SK-N-SH (cell line): ENCODE data around the gene JMJD7. TPM values are rescaled to one million over a fixed set of nuclear protein-coding genes. Genes with fewer than 3 reads are reported as not detected.

Experiments used
- CTCF ChIA-PET: fragments of 300-600, 350-600 bp; formaldehyde crosslinking; extraction: SDS; loops from one replicate; lab custom pipeline; 2021; lab: Yijun Ruan, JAX
- POLR2A ChIA-PET: fragments of 350-600 bp; sonication (Branson Sonifier 250); formaldehyde crosslinking; extraction: SDS; loops from one replicate; lab custom pipeline; 2020; ENCODE audit warnings: antibody characterized with exemption, inconsistent platforms; lab: Yijun Ruan, JAX
- DNase-seq: peaks from one replicate; pipeline ENCODE4 v3.0.0; 2012
- H2AFZ ChIP-seq: fragments of 200-600 bp; sonication (generic); 2 replicates; pipeline ENCODE4 v1.8.1; 2016; ENCODE audit warnings: antibody characterized with exemption, mild to moderate bottlenecking, low read depth
- H3F3A ChIP-seq: fragments of 200-600 bp; sonication (generic); replicated peaks from 2 replicates; pipeline ENCODE3; 2016; ENCODE audit warnings: antibody characterized with exemption, mild to moderate bottlenecking; ENCODE audit not compliant: insufficient read depth
- H3K27ac ChIP-seq, 2 experiments: fragments of 200-500 bp in 1 of 2; fragments of 200-600 bp in 1 of 2; sonication (Bioruptor generic) in 1 of 2; sonication (generic), shearing (Covaris generic) in 1 of 2; 2 replicates each; pipeline versions ENCODE4 v1.5.1 to v1.6.1; 2014 to 2016; ENCODE audit warnings: low read depth in 2 of 2, inconsistent platforms in 1 of 2, low read length in 1 of 2, mild to moderate bottlenecking in 1 of 2, mixed read lengths in 1 of 2
- H3K27me3 ChIP-seq: fragments of 200-600 bp; sonication (generic), shearing (Covaris generic); 2 replicates; pipeline ENCODE4 v1.6.1; 2016; ENCODE audit warnings: mixed run types; ENCODE audit not compliant: insufficient read depth
- H3K36me3 ChIP-seq, 2 experiments: fragments of 200-500 bp in 1 of 2; fragments of 200-600 bp in 1 of 2; sonication (Bioruptor generic) in 1 of 2; sonication (generic) in 1 of 2; replicated peaks in 1 of 2; 2 replicates each; pipeline versions ENCODE3 to v1.5.1; 2014 to 2016; ENCODE audit warnings: low read length in 1 of 2, mild to moderate bottlenecking in 1 of 2; ENCODE audit not compliant: insufficient read depth in 2 of 2, control insufficient read depth in 1 of 2
- H3K4me1 ChIP-seq, 2 experiments: fragments of 200-500 bp in 1 of 2; fragments of 200-600 bp in 1 of 2; sonication (Bioruptor generic) in 1 of 2; sonication (generic), shearing (Covaris generic) in 1 of 2; 2 replicates each; pipeline versions ENCODE4 v1.5.1 to v1.6.1; 2014 to 2016; ENCODE audit warnings: low read depth in 1 of 2, low read length in 1 of 2, mixed run types in 1 of 2; ENCODE audit not compliant: insufficient read depth in 2 of 2, control insufficient read depth in 1 of 2
- H3K4me2 ChIP-seq: fragments of 200-600 bp; sonication (generic), shearing (Covaris generic); 2 replicates; pipeline ENCODE4 v1.6.1; 2017; ENCODE audit warnings: mixed run types
- H3K4me3 ChIP-seq, 2 experiments: fragments of 200-500 bp in 1 of 2; fragments of 200-600 bp in 1 of 2; sonication (Bioruptor generic) in 1 of 2; sonication (generic), shearing (Covaris generic) in 1 of 2; 2 replicates each; pipeline versions ENCODE4 v1.5.1 to v1.8.1; 2014 to 2016; ENCODE audit warnings: low read depth in 2 of 2, inconsistent platforms in 1 of 2, low read length in 1 of 2, mild to moderate bottlenecking in 1 of 2, mixed read lengths in 1 of 2, moderate library complexity in 1 of 2
- H3K79me2 ChIP-seq: fragments of 200-600 bp; sonication (generic); 2 replicates; pipeline ENCODE4 v1.8.1; 2017; ENCODE audit warnings: mild to moderate bottlenecking; ENCODE audit not compliant: insufficient read depth
- H3K9ac ChIP-seq: fragments of 200-600 bp; sonication (generic); 2 replicates; pipeline ENCODE4 v1.6.1; 2017; ENCODE audit warnings: mixed run types
- H3K9me2 ChIP-seq: fragments of 200-600 bp; sonication (generic); 2 replicates; pipeline ENCODE4 v1.6.1; 2017; ENCODE audit warnings: mixed run types
- H3K9me3 ChIP-seq: fragments of 200-600 bp; sonication (generic); 2 replicates; pipeline ENCODE4 v1.6.1; 2017; ENCODE audit warnings: mixed run types, mild to moderate bottlenecking, moderate library complexity
- H4K20me1 ChIP-seq: fragments of 200-600 bp; sonication (generic); 2 replicates; pipeline ENCODE4 v1.6.1; 2017; ENCODE audit warnings: mild to moderate bottlenecking, mixed run types; ENCODE audit not compliant: insufficient read depth
- CHD2 ChIP-seq: fragments of 150-350 bp; IDR thresholded peaks from 2 replicates; pipeline ENCODE4 v1.6.1; 2018; ENCODE audit warnings: low read length; ENCODE audit not compliant: partially characterized antibody
- EP300 ChIP-seq, 2 experiments: IDR thresholded peaks; 2 replicates each; pipeline versions ENCODE4 v1.4.0 to v1.6.1; 2012; ENCODE audit warnings: borderline replicate concordance in 1 of 2, low read depth in 1 of 2, low read length in 1 of 2
- FOSL2 ChIP-seq: IDR thresholded peaks from 2 replicates; pipeline ENCODE4 v1.4.0; 2012; ENCODE audit warnings: low read depth, mild to moderate bottlenecking, moderate library complexity, borderline replicate concordance
- GATA2 ChIP-seq: sonication (generic); formaldehyde crosslinking; IDR thresholded peaks from 2 replicates; pipeline ENCODE4 v1.5.0; 2020; ENCODE audit warnings: mild to moderate bottlenecking, missing genetic modification reagents
- JUND ChIP-seq: IDR thresholded peaks from 2 replicates; pipeline ENCODE4 v1.4.0; 2012
- MEF2A ChIP-seq: IDR thresholded peaks from 2 replicates; pipeline ENCODE4 v1.4.0; 2012; ENCODE audit warnings: low read depth, borderline replicate concordance
- MXI1 ChIP-seq: IDR thresholded peaks from 2 replicates; pipeline ENCODE4 v1.6.1; 2012; ENCODE audit warnings: mild to moderate bottlenecking, low read depth, low read length, improper control_type of control experiment
- POLR2AphosphoS5 ChIP-seq: IDR thresholded peaks from 2 replicates; pipeline ENCODE4 v1.6.1; 2012; ENCODE audit warnings: low read depth, low read length
- RCOR1 ChIP-seq: fragments of 150-350 bp; IDR thresholded peaks from 2 replicates; pipeline ENCODE4 v1.6.1; 2017; ENCODE audit warnings: antibody characterized with exemption, low read length
- RFX5 ChIP-seq: IDR thresholded peaks from 2 replicates; pipeline ENCODE4 v1.6.1; 2012; ENCODE audit warnings: mild to moderate bottlenecking, improper control_type of control experiment, low read length
- SIN3A ChIP-seq: IDR thresholded peaks from 2 replicates; pipeline ENCODE4 v1.6.1; 2012; ENCODE audit warnings: low read depth, mild to moderate bottlenecking, low read length, moderate library complexity, borderline replicate concordance
- SMC3 ChIP-seq: IDR thresholded peaks from 2 replicates; pipeline ENCODE4 v1.6.1; 2012; ENCODE audit warnings: low read depth, low read length, improper control_type of control experiment
- TEAD4 ChIP-seq: IDR thresholded peaks from 2 replicates; pipeline ENCODE4 v1.4.0; 2012; ENCODE audit warnings: mild to moderate bottlenecking, borderline replicate concordance; ENCODE audit not compliant: insufficient read depth
- WGBS: methylation state at CpG from one replicate; pipeline ENCODE4 v1.1.6; 2017; ENCODE audit warnings: low lambda C conversion rate; 5-methylcytosine and 5-hydroxymethylcytosine counted together
- polyA plus RNA-seq, 3 experiments: library from polyadenylated mRNA; depleted of rRNA; stranded (reverse); fragments of >200 nt; gene quantifications; 2 replicates each; pipeline ENCODE4 v1.2.3, GENCODE V29; 2012
- TF ChIP-seq, protein P1 (sequence below): IDR thresholded peaks from 2 replicates; pipeline ENCODE4 v1.6.1; 2012; ENCODE audit warnings: mild to moderate bottlenecking, low read depth, low read length, moderate library complexity
- TF ChIP-seq, protein P2 (sequence below): fragments of 150-350 bp; IDR thresholded peaks from 2 replicates; pipeline ENCODE4 v1.6.1; 2017; ENCODE audit warnings: antibody characterized with exemption, low read length, low read depth, borderline replicate concordance
- TF ChIP-seq, protein P3 (sequence below): IDR thresholded peaks from 2 replicates; pipeline ENCODE4; 2012
- TF ChIP-seq, protein P4 (sequence below): IDR thresholded peaks from 2 replicates; pipeline ENCODE4 v1.4.0; 2012; ENCODE audit warnings: low read depth, borderline replicate concordance
- TF ChIP-seq, protein P5 (sequence below): IDR thresholded peaks from 2 replicates; pipeline ENCODE4 v1.4.0; 2012; ENCODE audit warnings: low read depth

Gene JMJD7
- polyA plus RNA-seq, 1 of the 3 experiments (the other 2 are of a cell fraction), result 6.5 TPM

DNA sequence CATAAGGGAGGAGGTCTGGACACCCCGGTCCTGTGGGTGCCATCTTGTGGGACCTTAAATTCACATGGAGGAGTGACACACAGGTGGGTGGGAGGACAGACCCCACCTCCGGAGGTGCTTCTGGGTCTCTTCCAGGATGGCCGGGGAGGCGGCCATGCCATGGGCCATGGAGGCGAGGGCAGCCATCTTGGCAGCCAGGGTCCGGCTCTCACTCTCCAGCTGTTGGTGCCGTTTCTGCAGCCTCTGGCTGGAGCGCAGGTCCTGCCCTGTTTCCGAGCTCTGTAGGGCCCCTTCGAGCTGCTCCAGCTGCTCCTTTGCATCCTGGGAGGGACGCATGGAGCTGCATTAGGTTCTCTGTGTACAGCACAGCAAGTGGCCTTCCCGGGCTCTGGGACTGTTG, 46.8 kb downstream of the JMJD7 start (continued):
- TF ChIP-seq, protein P1, sequence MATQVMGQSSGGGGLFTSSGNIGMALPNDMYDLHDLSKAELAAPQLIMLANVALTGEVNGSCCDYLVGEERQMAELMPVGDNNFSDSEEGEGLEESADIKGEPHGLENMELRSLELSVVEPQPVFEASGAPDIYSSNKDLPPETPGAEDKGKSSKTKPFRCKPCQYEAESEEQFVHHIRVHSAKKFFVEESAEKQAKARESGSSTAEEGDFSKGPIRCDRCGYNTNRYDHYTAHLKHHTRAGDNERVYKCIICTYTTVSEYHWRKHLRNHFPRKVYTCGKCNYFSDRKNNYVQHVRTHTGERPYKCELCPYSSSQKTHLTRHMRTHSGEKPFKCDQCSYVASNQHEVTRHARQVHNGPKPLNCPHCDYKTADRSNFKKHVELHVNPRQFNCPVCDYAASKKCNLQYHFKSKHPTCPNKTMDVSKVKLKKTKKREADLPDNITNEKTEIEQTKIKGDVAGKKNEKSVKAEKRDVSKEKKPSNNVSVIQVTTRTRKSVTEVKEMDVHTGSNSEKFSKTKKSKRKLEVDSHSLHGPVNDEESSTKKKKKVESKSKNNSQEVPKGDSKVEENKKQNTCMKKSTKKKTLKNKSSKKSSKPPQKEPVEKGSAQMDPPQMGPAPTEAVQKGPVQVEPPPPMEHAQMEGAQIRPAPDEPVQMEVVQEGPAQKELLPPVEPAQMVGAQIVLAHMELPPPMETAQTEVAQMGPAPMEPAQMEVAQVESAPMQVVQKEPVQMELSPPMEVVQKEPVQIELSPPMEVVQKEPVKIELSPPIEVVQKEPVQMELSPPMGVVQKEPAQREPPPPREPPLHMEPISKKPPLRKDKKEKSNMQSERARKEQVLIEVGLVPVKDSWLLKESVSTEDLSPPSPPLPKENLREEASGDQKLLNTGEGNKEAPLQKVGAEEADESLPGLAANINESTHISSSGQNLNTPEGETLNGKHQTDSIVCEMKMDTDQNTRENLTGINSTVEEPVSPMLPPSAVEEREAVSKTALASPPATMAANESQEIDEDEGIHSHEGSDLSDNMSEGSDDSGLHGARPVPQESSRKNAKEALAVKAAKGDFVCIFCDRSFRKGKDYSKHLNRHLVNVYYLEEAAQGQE, result no peak
- TF ChIP-seq MXI1 (no peak), JUND (no peak), FOSL2 (no peak)

DNA sequence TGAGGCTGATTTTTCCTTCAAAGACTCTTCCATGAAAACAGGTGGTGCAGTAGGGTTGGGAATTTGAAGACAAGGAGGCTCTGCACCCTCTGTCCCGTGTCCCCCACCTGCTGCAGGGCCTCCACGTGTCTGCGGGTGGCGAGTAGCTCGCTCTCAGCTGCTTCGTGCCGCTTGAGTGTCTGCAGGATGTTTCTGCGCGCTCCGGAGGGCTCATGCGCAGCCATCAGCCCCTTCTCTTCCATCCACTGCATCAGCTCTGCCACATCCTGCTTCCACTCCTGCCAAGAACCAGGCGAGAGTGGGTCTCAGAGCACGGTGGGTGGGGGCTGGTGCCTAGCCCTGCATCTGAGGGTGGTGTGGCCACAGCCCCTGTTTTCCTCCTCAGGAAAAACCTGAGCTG, 48.1 kb downstream of the JMJD7 start:
- Histone ChIP-seq H3K4me3 (no peak overlapping the region), H3K9me2 (no peaks in the 10 kb centered on the region), H3F3A (no peaks in the 10 kb centered on the region), H3K4me2 (no peak overlapping the region), H3K9me3 (no peaks in the 10 kb centered on the region), H3K27me3 (no peaks in the 10 kb centered on the region), H3K9ac (no peak overlapping the region), H4K20me1 (no peaks in the 10 kb centered on the region)
- ChIA-PET CTCF (interaction anchor here (1.7 kb wide), 1 partner anchor 16 kb away, joined by 6 read pairs; no protein-coding TSS in a partner anchor), POLR2A (interaction anchor here (0.8 to 1.6 kb wide), 2 partner anchors 10 to 14 kb away, joined by 3 to 4 read pairs; no protein-coding TSS in a partner anchor)
- DNase-seq, result no peak
- no peak for TF ChIP-seq MEF2A
- TF ChIP-seq TEAD4, result no peak
- no peak for TF ChIP-seq GATA2 (CRISPR knock-in tag)
- TF ChIP-seq, protein P2, sequence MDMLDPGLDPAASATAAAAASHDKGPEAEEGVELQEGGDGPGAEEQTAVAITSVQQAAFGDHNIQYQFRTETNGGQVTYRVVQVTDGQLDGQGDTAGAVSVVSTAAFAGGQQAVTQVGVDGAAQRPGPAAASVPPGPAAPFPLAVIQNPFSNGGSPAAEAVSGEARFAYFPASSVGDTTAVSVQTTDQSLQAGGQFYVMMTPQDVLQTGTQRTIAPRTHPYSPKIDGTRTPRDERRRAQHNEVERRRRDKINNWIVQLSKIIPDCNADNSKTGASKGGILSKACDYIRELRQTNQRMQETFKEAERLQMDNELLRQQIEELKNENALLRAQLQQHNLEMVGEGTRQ, result no peak
- no peak for TF ChIP-seq POLR2AphosphoS5
- no peak for TF ChIP-seq SMC3
- TF ChIP-seq, all 33 proteins: peak for 0
- Histone ChIP-seq H3K36me3 (no peaks in the 10 kb centered on the region), H3K27ac (no peak overlapping the region; a peak in 1 of 4 replicates), H3K79me2 (no peaks in the 10 kb centered on the region), H2AFZ (no peak overlapping the region), H3K4me1 (peaks cover 0 to 25% of the 10 kb centered on the region in 2 experiments; a peak in 1 of 4 replicates)
- WGBS, result 30% methylated on average over 3 of the region's 13 CpGs

DNA sequence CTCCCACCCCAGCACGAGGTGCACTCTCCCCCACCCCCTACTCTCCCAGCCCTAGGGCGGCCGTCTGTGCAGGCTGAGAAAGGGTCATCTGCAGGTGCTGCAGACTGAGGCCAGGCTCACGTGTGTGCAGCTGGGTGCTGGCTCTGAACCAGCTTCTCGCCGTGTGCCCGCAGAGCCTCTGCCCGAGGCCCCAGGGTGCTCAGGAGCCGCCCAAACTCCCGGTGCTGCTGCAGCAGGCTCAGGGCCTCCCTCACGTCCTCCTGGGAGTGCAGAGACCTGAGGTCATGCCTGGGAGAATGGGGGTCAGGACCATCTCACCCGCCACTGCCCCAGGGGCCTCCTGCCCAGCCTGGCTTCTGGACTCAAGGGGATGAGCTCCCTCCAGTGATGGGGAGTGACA, 48.8 kb downstream of the JMJD7 start:
- H3K9me3 ChIP-seq, result no peaks in the 10 kb centered on the region
- ChIA-PET POLR2A (interaction anchor here (0.8 to 1.6 kb wide), 2 partner anchors 9 to 14 kb away, joined by 3 to 4 read pairs; no protein-coding TSS in a partner anchor), CTCF (interaction anchor here (1.7 kb wide), 1 partner anchor 16 kb away, joined by 6 read pairs; no protein-coding TSS in a partner anchor)
- H3K27ac ChIP-seq, result no peak overlapping the region; a peak in 1 of 4 replicates
- no peak overlapping the region for H3K4me2 ChIP-seq
- 40% methylated on average over 3 of the region's 12 CpGs for WGBS
- H4K20me1 ChIP-seq, result no peaks in the 10 kb centered on the region
- no peaks in the 10 kb centered on the region for H3K36me3 ChIP-seq
- no peak overlapping the region for H2AFZ ChIP-seq
- H3K9me2 ChIP-seq, result no peaks in the 10 kb centered on the region
- H3K9ac ChIP-seq, result no peak overlapping the region
- no peaks in the 10 kb centered on the region for H3F3A ChIP-seq
- H3K4me1 ChIP-seq, result peaks cover 0 to 25% of the 10 kb centered on the region in 2 experiments; a peak in 1 of 4 replicates
- no peaks in the 10 kb centered on the region for H3K27me3 ChIP-seq
- DNase-seq, result peak; percentile 60
- H3K79me2 ChIP-seq, result no peaks in the 10 kb centered on the region
- H3K4me3 ChIP-seq, result no peak overlapping the region
- TF ChIP-seq MEF2A (no peak), EP300 (IDR thresholded peaks at IDR 0.05; ENCODE audit: borderline replicate concordance in 1 of 2, low read depth in 1 of 2, low read length in 1 of 2) (no peak), CHD2 (no peak), SMC3 (no peak), SIN3A (no peak), RFX5 (no peak), RCOR1 (no peak)
- TF ChIP-seq, protein P3, sequence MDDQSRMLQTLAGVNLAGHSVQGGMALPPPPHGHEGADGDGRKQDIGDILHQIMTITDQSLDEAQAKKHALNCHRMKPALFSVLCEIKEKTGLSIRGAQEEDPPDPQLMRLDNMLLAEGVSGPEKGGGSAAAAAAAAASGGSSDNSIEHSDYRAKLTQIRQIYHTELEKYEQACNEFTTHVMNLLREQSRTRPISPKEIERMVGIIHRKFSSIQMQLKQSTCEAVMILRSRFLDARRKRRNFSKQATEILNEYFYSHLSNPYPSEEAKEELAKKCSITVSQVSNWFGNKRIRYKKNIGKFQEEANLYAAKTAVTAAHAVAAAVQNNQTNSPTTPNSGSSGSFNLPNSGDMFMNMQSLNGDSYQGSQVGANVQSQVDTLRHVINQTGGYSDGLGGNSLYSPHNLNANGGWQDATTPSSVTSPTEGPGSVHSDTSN, result no peak
- TF ChIP-seq, protein P4, sequence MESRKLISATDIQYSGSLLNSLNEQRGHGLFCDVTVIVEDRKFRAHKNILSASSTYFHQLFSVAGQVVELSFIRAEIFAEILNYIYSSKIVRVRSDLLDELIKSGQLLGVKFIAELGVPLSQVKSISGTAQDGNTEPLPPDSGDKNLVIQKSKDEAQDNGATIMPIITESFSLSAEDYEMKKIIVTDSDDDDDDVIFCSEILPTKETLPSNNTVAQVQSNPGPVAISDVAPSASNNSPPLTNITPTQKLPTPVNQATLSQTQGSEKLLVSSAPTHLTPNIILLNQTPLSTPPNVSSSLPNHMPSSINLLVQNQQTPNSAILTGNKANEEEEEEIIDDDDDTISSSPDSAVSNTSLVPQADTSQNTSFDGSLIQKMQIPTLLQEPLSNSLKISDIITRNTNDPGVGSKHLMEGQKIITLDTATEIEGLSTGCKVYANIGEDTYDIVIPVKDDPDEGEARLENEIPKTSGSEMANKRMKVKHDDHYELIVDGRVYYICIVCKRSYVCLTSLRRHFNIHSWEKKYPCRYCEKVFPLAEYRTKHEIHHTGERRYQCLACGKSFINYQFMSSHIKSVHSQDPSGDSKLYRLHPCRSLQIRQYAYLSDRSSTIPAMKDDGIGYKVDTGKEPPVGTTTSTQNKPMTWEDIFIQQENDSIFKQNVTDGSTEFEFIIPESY, result no peak
- TF ChIP-seq, protein P5, sequence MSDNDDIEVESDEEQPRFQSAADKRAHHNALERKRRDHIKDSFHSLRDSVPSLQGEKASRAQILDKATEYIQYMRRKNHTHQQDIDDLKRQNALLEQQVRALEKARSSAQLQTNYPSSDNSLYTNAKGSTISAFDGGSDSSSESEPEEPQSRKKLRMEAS, result no peak
